GM18861 (cell line): ENCODE data around the gene CHD8.
A peak's percentile ranks its signal among the peaks of the same experiment; 100 is the strongest.

Experiments used
- ATAC-seq: cut with Tn5 transposase; IDR thresholded peaks from one replicate; pipeline ENCODE4 v1.9.1; 2021; ENCODE audit not compliant: unreplicated experiment

Gene CHD8

GRCh38 chr14:21440859-21441258 is 15.1 kb downstream of the CHD8 start:
- ATAC-seq, result no peak

- ATAC-seq, result peak; percentile 90
Measured at GRCh38 chr14:21437063-21437901, 18.6 kb downstream of the CHD8 start.

GRCh38 chr14:21436567-21437062 is 19.3 kb downstream of the CHD8 start:
- ATAC-seq, result no peak

- no peak for ATAC-seq
Measured at GRCh38 chr14:21431126-21431525, 24.8 kb downstream of the CHD8 start.

- ATAC-seq, result no peak
Measured at GRCh38 chr14:21428930-21429329, 27.0 kb downstream of the CHD8 start.

GRCh38 chr14:21426692-21427091 is 29.2 kb downstream of the CHD8 start:
- no peak for ATAC-seq

- no peak for ATAC-seq
Measured at GRCh38 chr14:21419528-21419927, 36.4 kb downstream of the CHD8 start.

GRCh38 chr14:21415329-21415728 is 40.6 kb downstream of the CHD8 start:
- no peak for ATAC-seq

GRCh38 chr14:21414137-21414631 is 41.7 kb downstream of the CHD8 start:
- no peak for ATAC-seq

- ATAC-seq, result no peak
Measured at GRCh38 chr14:21408147-21408546, 47.8 kb downstream of the CHD8 start.

- no peak for ATAC-seq
Measured at GRCh38 chr14:21406213-21406612, 49.7 kb downstream of the CHD8 start.

- no peak for ATAC-seq
Measured at GRCh38 chr14:21405097-21405496, 50.8 kb downstream of the CHD8 start.

- ATAC-seq, result no peak
Measured at GRCh38 chr14:21399311-21399870, 56.5 kb downstream of the CHD8 start.

- no peak for ATAC-seq
Measured at GRCh38 chr14:21398901-21399300, 57.0 kb downstream of the CHD8 start.

GRCh38 chr14:21395450-21395849 is 60.5 kb downstream of the CHD8 start:
- no peak for ATAC-seq

- ATAC-seq, result no peak
Measured at GRCh38 chr14:21385188-21385904, 70.6 kb downstream of the CHD8 start.

GRCh38 chr14:21384494-21384851 is 71.5 kb downstream of the CHD8 start:
- ATAC-seq, result peak; percentile 4

GRCh38 chr14:21383848-21384493 is 72.0 kb downstream of the CHD8 start, which contains the start of gene SUPT16H:
TSS of gene SUPT16H (minus strand) at chr14:21384019. CDS start at chr14:21383927, 92 bp downstream.
- ATAC-seq, result peak; percentile 80

GRCh38 chr14:21382886-21383847 is 72.8 kb downstream of the CHD8 start:
- no peak for ATAC-seq

- ATAC-seq, result no peak
Measured at GRCh38 chr14:21382095-21382494, 73.8 kb downstream of the CHD8 start.
